ENCODE data around the gene KLHL7.
A peak's percentile ranks its signal among the peaks of the same experiment; 100 is the strongest.

KLHL7 gene

DNA sequence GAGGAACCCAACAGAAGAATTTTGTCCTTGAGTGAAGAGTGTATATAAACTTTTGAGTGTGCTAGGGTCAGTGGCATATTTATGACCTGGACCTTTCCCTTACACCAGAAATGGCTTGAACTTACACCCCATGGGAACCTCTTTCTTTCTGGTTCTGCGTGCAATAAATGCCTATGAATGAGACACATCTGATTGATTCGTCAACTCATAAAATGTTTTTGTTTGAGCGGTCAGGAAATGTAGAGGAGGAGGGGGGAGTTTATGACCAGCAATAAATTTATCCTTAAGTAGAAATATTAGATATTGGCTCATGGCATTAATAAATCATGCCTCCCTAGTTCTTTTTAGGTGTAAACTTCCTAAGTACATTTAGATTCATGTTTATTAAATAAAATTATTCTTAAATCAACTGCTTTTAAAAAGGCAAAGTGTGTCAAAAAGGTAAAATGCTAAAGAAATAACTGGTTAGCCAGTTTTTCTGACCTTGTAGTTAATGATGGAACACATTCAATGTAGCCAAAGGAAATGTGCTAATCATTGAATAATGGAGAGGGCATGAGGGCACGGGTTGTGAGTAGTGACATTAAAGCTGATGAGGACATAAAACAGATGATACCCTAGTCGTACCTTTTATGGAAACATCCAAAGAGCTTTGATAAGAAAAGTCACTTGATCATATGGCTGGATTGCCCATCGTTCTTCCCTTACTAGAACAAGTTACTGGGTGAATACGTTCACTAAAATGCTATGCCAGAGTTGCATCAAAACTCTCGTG, 62.7 kb downstream of the KLHL7 start:
- no peak overlapping the region for H3K9ac ChIP-seq (ENCODE audit: low read length)
- H3K4me1 ChIP-seq (ENCODE audit: low read length) = no peaks in the 10 kb centered on the region
- H3K27me3 ChIP-seq (ENCODE audit: low read depth, low read length) = no peaks in the 10 kb centered on the region
- H4K20me1 ChIP-seq (ENCODE audit: insufficient read depth, low read length) = no peaks in the 10 kb centered on the region
- no peak overlapping the region for H2AFZ ChIP-seq (ENCODE audit: low read depth, low read length)
- no peaks in the 10 kb centered on the region for H3K36me3 ChIP-seq (replicated peaks; ENCODE audit: low read depth, low read length)
- no peak overlapping the region for H3K4me2 ChIP-seq (ENCODE audit: low read length)
- H3K4me3 ChIP-seq (ENCODE audit: low read length) = no peak overlapping the region
- H3K9me3 ChIP-seq (ENCODE audit: insufficient read depth, low read length) = no peaks in the 10 kb centered on the region
- TF ChIP-seq, protein P1, sequence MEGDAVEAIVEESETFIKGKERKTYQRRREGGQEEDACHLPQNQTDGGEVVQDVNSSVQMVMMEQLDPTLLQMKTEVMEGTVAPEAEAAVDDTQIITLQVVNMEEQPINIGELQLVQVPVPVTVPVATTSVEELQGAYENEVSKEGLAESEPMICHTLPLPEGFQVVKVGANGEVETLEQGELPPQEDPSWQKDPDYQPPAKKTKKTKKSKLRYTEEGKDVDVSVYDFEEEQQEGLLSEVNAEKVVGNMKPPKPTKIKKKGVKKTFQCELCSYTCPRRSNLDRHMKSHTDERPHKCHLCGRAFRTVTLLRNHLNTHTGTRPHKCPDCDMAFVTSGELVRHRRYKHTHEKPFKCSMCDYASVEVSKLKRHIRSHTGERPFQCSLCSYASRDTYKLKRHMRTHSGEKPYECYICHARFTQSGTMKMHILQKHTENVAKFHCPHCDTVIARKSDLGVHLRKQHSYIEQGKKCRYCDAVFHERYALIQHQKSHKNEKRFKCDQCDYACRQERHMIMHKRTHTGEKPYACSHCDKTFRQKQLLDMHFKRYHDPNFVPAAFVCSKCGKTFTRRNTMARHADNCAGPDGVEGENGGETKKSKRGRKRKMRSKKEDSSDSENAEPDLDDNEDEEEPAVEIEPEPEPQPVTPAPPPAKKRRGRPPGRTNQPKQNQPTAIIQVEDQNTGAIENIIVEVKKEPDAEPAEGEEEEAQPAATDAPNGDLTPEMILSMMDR (IDR thresholded peaks at IDR 0.05; ENCODE audit: low read depth, low read length) = no peak
- TF ChIP-seq EZH2phosphoT487 (IDR thresholded peaks at IDR 0.05; ENCODE audit: low read depth) = no peak
- H3K79me2 ChIP-seq (ENCODE audit: low read length) = no peaks in the 10 kb centered on the region
- H3K27ac ChIP-seq (ENCODE audit: low read length) = no peak overlapping the region

DNA sequence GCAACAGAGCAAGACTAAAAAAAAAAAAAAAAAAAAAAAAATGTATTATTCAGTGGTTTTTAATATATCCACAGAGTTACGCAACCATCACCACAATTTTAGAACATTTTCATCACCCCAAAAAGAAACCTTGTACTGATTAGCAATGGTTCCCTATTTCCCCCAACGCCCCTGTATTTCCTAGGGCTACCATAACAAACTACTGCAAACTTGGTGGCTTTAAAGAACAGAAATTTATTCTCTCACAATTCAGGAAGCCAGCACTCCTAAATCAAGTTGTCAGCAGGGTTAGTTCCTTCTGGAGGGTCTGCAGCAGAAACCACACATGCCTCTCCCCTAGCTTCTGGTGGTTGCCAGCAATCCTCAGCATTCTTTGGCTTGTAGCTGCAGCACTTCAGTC, 70.4 kb downstream of the KLHL7 start:
- no peak overlapping the region for H2AFZ ChIP-seq (ENCODE audit: low read depth, low read length)
- H3K9me3 ChIP-seq (ENCODE audit: insufficient read depth, low read length) = no peaks in the 10 kb centered on the region
- no peak overlapping the region for H3K9ac ChIP-seq (ENCODE audit: low read length)
- no peak overlapping the region for H3K4me2 ChIP-seq (ENCODE audit: low read length)
- H4K20me1 ChIP-seq (ENCODE audit: insufficient read depth, low read length) = no peaks in the 10 kb centered on the region
- peaks cover 5% of the 10 kb centered on the region for H3K79me2 ChIP-seq (ENCODE audit: low read length)
- H3K4me1 ChIP-seq (ENCODE audit: low read length) = peaks cover 4% of the 10 kb centered on the region
- no peak for TF ChIP-seq EZH2phosphoT487 (IDR thresholded peaks at IDR 0.05; ENCODE audit: low read depth)
- TF ChIP-seq, protein P1 (IDR thresholded peaks at IDR 0.05; ENCODE audit: low read depth, low read length) = no peak
- no peak overlapping the region for H3K4me3 ChIP-seq (ENCODE audit: low read length)
- H3K27ac ChIP-seq (ENCODE audit: low read length) = no peak overlapping the region
- H3K36me3 ChIP-seq (replicated peaks; ENCODE audit: low read depth, low read length) = no peaks in the 10 kb centered on the region
- H3K27me3 ChIP-seq (ENCODE audit: low read depth, low read length) = no peaks in the 10 kb centered on the region

GRCh38 chr7:23181684-23182553, 76.3 kb downstream of the KLHL7 start, which contains the start of gene NUP42:
Gene NUP42, plus strand, starts transcription at chr7:23182048. Its CDS starts 38 bp downstream, at chr7:23182086.
- H3K9me3 ChIP-seq (ENCODE audit: insufficient read depth, low read length) = no peaks in the 10 kb centered on the region
- H3K36me3 ChIP-seq (replicated peaks; ENCODE audit: low read depth, low read length) = peaks cover 14% of the 10 kb centered on the region
- peak within 1 kb of the TSS; percentile 99 for H3K9ac ChIP-seq (ENCODE audit: low read length)
- peaks cover 11% of the 10 kb centered on the region for H3K4me1 ChIP-seq (ENCODE audit: low read length)
- peak within 1 kb of the TSS; percentile 93 for H2AFZ ChIP-seq (ENCODE audit: low read depth, low read length)
- peaks cover 4% of the 10 kb centered on the region for H4K20me1 ChIP-seq (ENCODE audit: insufficient read depth, low read length)
- H3K27ac ChIP-seq (ENCODE audit: low read length) = peak within 1 kb of the TSS; percentile 94
- H3K4me3 ChIP-seq (ENCODE audit: low read length) = peak within 1 kb of the TSS; percentile 99
- no peaks in the 10 kb centered on the region for H3K27me3 ChIP-seq (ENCODE audit: low read depth, low read length)
- peaks cover 57% of the 10 kb centered on the region for H3K79me2 ChIP-seq (ENCODE audit: low read length)
- H3K4me2 ChIP-seq (ENCODE audit: low read length) = peak within 1 kb of the TSS; percentile 76
- TF ChIP-seq EZH2phosphoT487 (IDR thresholded peaks at IDR 0.05; ENCODE audit: low read depth) = no peak
- TF ChIP-seq, protein P1 (IDR thresholded peaks at IDR 0.05; ENCODE audit: low read depth, low read length) = no peak
